H1 (cell line): ENCODE measurements around the gene CPXM2. TPM values are rescaled to one million over a fixed set of nuclear protein-coding genes. Genes with fewer than 3 reads are reported as not detected.

Experiments
- CTCF ChIA-PET: fragments of 300-600 bp; sonication (Branson Sonifier 250); formaldehyde crosslinking; loops from one replicate; lab custom pipeline; 2021; ENCODE audit not compliant: partially characterized antibody; lab: Charles Lee
- POLR2A ChIA-PET: fragments of 300-600 bp; sonication (Branson Sonifier 250); formaldehyde crosslinking; loops from one replicate; lab custom pipeline; 2021; ENCODE audit warnings: inconsistent platforms; ENCODE audit not compliant: partially characterized antibody; lab: Charles Lee
- DNase-seq, 2 experiments: peaks; one replicate each; pipeline versions ENCODE4 v3.0.0 to v3.0.0-alpha.2; 2010 to 2022; ENCODE audit warnings: low spot score in 2 of 2, low read depth in 1 of 2, mixed read lengths in 1 of 2
- FAIRE-seq: peaks from 2 replicates; lab custom pipeline; 2011; peaks lifted over from hg19 to GRCh38; lab: Jason Lieb, UNC
- H2AFZ ChIP-seq: 2 replicates; pipeline ENCODE4 v1.8.1; 2012; ENCODE audit warnings: low read length, inconsistent platforms
- H2AK5ac ChIP-seq: 2 replicates; pipeline ENCODE4 v1.6.1; 2013; ENCODE audit warnings: low read depth, low read length
- H2BK120ac ChIP-seq: replicated peaks from 2 replicates; pipeline ENCODE3; 2013; ENCODE audit warnings: low read depth, low read length, inconsistent platforms
- H2BK12ac ChIP-seq: 2 replicates; pipeline ENCODE4 v1.6.1; 2013; ENCODE audit warnings: low read depth, low read length
- H2BK15ac ChIP-seq: 2 replicates; pipeline ENCODE4 v1.6.1; 2013; ENCODE audit warnings: low read length
- H2BK20ac ChIP-seq: 2 replicates; pipeline ENCODE4 v1.6.1; 2013; ENCODE audit warnings: low read length
- H2BK5ac ChIP-seq: 2 replicates; pipeline ENCODE4 v1.6.1; 2013; ENCODE audit warnings: low read depth, low read length
- H3K14ac ChIP-seq: 2 replicates; pipeline ENCODE4 v1.6.1; 2013; ENCODE audit warnings: inconsistent platforms; ENCODE audit not compliant: insufficient read length
- H3K18ac ChIP-seq: 2 replicates; pipeline ENCODE4 v1.6.1; 2013; ENCODE audit warnings: low read length; ENCODE audit errors: extremely low read depth
- H3K23ac ChIP-seq: 2 replicates; pipeline ENCODE4 v1.6.1; 2013; ENCODE audit warnings: inconsistent platforms; ENCODE audit not compliant: insufficient read length
- H3K23me2 ChIP-seq: 2 replicates; pipeline ENCODE4 v1.6.1; 2013; ENCODE audit warnings: low read depth, low read length
- H3K27ac ChIP-seq: 2 replicates; pipeline ENCODE4 v1.6.1; 2011; ENCODE audit warnings: low read depth, low read length, inconsistent platforms
- H3K27me3 ChIP-seq, 4 experiments: replicated peaks in 1 of 4; 1 replicate in 1 of 4; 2 replicates in 3 of 4; pipeline versions ENCODE4 v1.6.1 to v1.8.1; 2011 to 2013; ENCODE audit warnings: low read length in 3 of 4, mild to moderate bottlenecking in 3 of 4, inconsistent platforms in 2 of 4, mixed read lengths in 2 of 4, moderate library complexity in 1 of 4; ENCODE audit not compliant: control insufficient read depth in 3 of 4, insufficient read depth in 3 of 4; ENCODE audit errors: extremely low read depth in 1 of 4
- H3K36me3 ChIP-seq, 4 experiments: 2 replicates each; pipeline versions ENCODE4 v1.6.1 to v1.8.1; 2011 to 2013; ENCODE audit warnings: mild to moderate bottlenecking in 4 of 4, low read length in 3 of 4, moderate library complexity in 2 of 4, control low read depth in 1 of 4, inconsistent platforms in 1 of 4; ENCODE audit not compliant: insufficient read depth in 4 of 4, control insufficient read depth in 2 of 4
- H3K4ac ChIP-seq: replicated peaks from 2 replicates; pipeline ENCODE3; 2013; ENCODE audit warnings: low read length, low read depth, mixed read lengths, inconsistent platforms; ENCODE audit not compliant: insufficient read length
- H3K4me1 ChIP-seq, 4 experiments: replicated peaks in 1 of 4; 1 replicate in 1 of 4; 2 replicates in 3 of 4; pipeline versions ENCODE4 v1.6.1 to v1.8.1; 2011 to 2013; ENCODE audit warnings: low read length in 3 of 4, inconsistent platforms in 2 of 4, mixed read lengths in 1 of 4; ENCODE audit not compliant: insufficient read depth in 4 of 4, control insufficient read depth in 3 of 4
- H3K4me2 ChIP-seq, 2 experiments: 2 replicates each; pipeline versions ENCODE4 v1.6.1 to v1.8.1; 2011 to 2013; ENCODE audit warnings: low read depth in 2 of 2, low read length in 2 of 2, control low read depth in 1 of 2, inconsistent platforms in 1 of 2, mild to moderate bottlenecking in 1 of 2; ENCODE audit not compliant: insufficient read depth in 1 of 2
- H3K4me3 ChIP-seq, 4 experiments: fragments of 200-600, 300-600 bp in 1 of 4; sonication (generic), shearing (Covaris generic), sonication (Bioruptor Twin) in 1 of 4; 2 replicates each; pipeline versions ENCODE4 v1.5.1 to v1.8.1; 2011 to 2016; ENCODE audit warnings: low read length in 4 of 4, low read depth in 3 of 4, control low read depth in 2 of 4, inconsistent platforms in 2 of 4, mild to moderate bottlenecking in 2 of 4, mixed read lengths in 1 of 4, moderate library complexity in 1 of 4; ENCODE audit not compliant: insufficient read depth in 2 of 4; ENCODE audit errors: extremely low read depth in 1 of 4
- H3K56ac ChIP-seq: replicated peaks from 2 replicates; pipeline ENCODE3; 2013; ENCODE audit warnings: low read depth, mild to moderate bottlenecking, mixed read lengths, low read length, inconsistent platforms; ENCODE audit not compliant: insufficient read length
- H3K79me1 ChIP-seq: 2 replicates; pipeline ENCODE4 v1.6.1; 2013; ENCODE audit warnings: low read depth, low read length, control low read depth
- H3K79me2 ChIP-seq, 2 experiments: 2 replicates each; pipeline versions ENCODE4 v1.6.1 to v1.8.1; 2012 to 2013; ENCODE audit warnings: low read length in 2 of 2, mild to moderate bottlenecking in 2 of 2, inconsistent platforms in 1 of 2; ENCODE audit not compliant: insufficient read depth in 2 of 2, control insufficient read depth in 1 of 2
- H3K9ac ChIP-seq, 4 experiments: replicated peaks in 1 of 4; 1 replicate in 1 of 4; 2 replicates in 3 of 4; pipeline versions ENCODE4 v1.6.1 to v1.8.1; 2011 to 2013; ENCODE audit warnings: low read depth in 3 of 4, low read length in 3 of 4, control low read depth in 2 of 4, mild to moderate bottlenecking in 2 of 4, moderate library complexity in 2 of 4, inconsistent platforms in 1 of 4; ENCODE audit errors: extremely low read depth in 1 of 4
- H3K9me3 ChIP-seq, 2 experiments: 2 replicates each; pipeline versions ENCODE4 v1.6.1 to v1.8.1; 2012 to 2013; ENCODE audit warnings: mild to moderate bottlenecking in 2 of 2, moderate library complexity in 2 of 2, control low read depth in 1 of 2, inconsistent platforms in 1 of 2, low read depth in 1 of 2, low read length in 1 of 2, mixed read lengths in 1 of 2; ENCODE audit not compliant: insufficient read depth in 2 of 2
- H4K20me1 ChIP-seq, 2 experiments: replicated peaks in 1 of 2; 2 replicates each; pipeline versions ENCODE3 to v1.8.1; 2011 to 2013; ENCODE audit warnings: inconsistent platforms in 2 of 2, low read length in 2 of 2, mild to moderate bottlenecking in 1 of 2; ENCODE audit not compliant: insufficient read depth in 2 of 2, control insufficient read depth in 1 of 2
- H4K5ac ChIP-seq: 2 replicates; pipeline ENCODE4 v1.6.1; 2013; ENCODE audit warnings: low read length, low read depth, mixed read lengths, inconsistent platforms; ENCODE audit not compliant: insufficient read length
- H4K8ac ChIP-seq: 2 replicates; pipeline ENCODE4 v1.8.0; 2013; ENCODE audit warnings: mild to moderate bottlenecking, moderate library complexity, low read length, inconsistent platforms; ENCODE audit not compliant: insufficient read depth; ENCODE audit errors: extremely low read depth
- H4K91ac ChIP-seq: replicated peaks from 2 replicates; pipeline ENCODE3; 2013; ENCODE audit warnings: low read length, mixed read lengths, inconsistent platforms; ENCODE audit not compliant: insufficient read length
- BRCA1 ChIP-seq: IDR thresholded peaks from 2 replicates; pipeline ENCODE4 v1.6.1; 2012; ENCODE audit warnings: low read depth, low read length, improper control_type of control experiment
- CEBPB ChIP-seq: IDR thresholded peaks from 2 replicates; pipeline ENCODE4 v1.6.1; 2012; ENCODE audit warnings: low read depth, low read length
- CREB1 ChIP-seq: IDR thresholded peaks from 2 replicates; pipeline ENCODE4 v1.6.1; 2012; ENCODE audit warnings: inconsistent platforms
- JUN ChIP-seq: IDR thresholded peaks from 2 replicates; pipeline ENCODE4 v1.6.1; 2011; ENCODE audit warnings: low read depth, mild to moderate bottlenecking, improper control_type of control experiment, low read length
- KDM1A ChIP-seq: fragments of 200-600, 300-600 bp; sonication (generic); IDR thresholded peaks from 2 replicates; pipeline ENCODE4 v1.7.1; 2016; ENCODE audit warnings: mild to moderate bottlenecking, low read length, borderline replicate concordance
- NRF1 ChIP-seq: IDR thresholded peaks from 2 replicates; pipeline ENCODE4 v1.6.1; 2011; ENCODE audit warnings: mild to moderate bottlenecking, low read depth, low read length, improper control_type of control experiment
- PHF8 ChIP-seq: fragments of 200-600 bp; sonication (generic); conservative IDR thresholded peaks from 2 replicates; pipeline ENCODE4 v1.7.1; 2012; ENCODE audit warnings: low read depth, mild to moderate bottlenecking, inconsistent platforms, low read length, moderate library complexity
- RAD21 ChIP-seq, 2 experiments: IDR thresholded peaks in 1 of 2; conservative IDR thresholded peaks in 1 of 2; 2 replicates each; pipeline ENCODE4 v1.6.1; 2011; ENCODE audit warnings: low read depth in 2 of 2, low read length in 2 of 2, improper control_type of control experiment in 1 of 2, inconsistent platforms in 1 of 2, mild to moderate bottlenecking in 1 of 2, moderate library complexity in 1 of 2
- SIN3A ChIP-seq, 2 experiments: IDR thresholded peaks in 1 of 2; conservative IDR thresholded peaks in 1 of 2; 2 replicates each; pipeline ENCODE4 v1.6.1; 2011 to 2012; ENCODE audit warnings: low read length in 2 of 2, improper control_type of control experiment in 1 of 2, low read depth in 1 of 2, mild to moderate bottlenecking in 1 of 2
- SP4 ChIP-seq: IDR thresholded peaks from 2 replicates; pipeline ENCODE4 v1.6.1; 2012; ENCODE audit warnings: low read length, inconsistent platforms
- WGBS, 2 experiments: shearing (Covaris generic) in 1 of 2; methylation state at CpG; one replicate each; pipeline versions ENCODE4 v1.1.6 to v1.1.7; 2013 to 2015; ENCODE audit warnings: low lambda C conversion rate in 2 of 2, mixed read lengths in 2 of 2, inconsistent platforms in 1 of 2, low coverage in 1 of 2, missing lambda C conversion rate in 1 of 2; ENCODE audit not compliant: insufficient replicate concordance in 2 of 2, insufficient coverage in 1 of 2, insufficient read length in 1 of 2; ENCODE audit errors: extremely low coverage in 1 of 2, missing lambda C conversion rate in 1 of 2; 5-methylcytosine and 5-hydroxymethylcytosine counted together
- polyA plus RNA-seq, 7 experiments: library from polyadenylated mRNA; depleted of rRNA in 3 of 7; stranded (reverse) in 5 of 7; unstranded in 2 of 7; fragments of >200 nt in 5 of 7; fragments of 200-250 nt in 2 of 7; gene quantifications; 1 replicate in 5 of 7; 2 replicates in 1 of 7; 4 replicates in 1 of 7; pipeline versions ENCODE4 v1.2.1 to v1.2.3, GENCODE V29; 2011 to 2013; ENCODE audit warnings: missing spikeins in 2 of 7, mixed read lengths in 2 of 7
- total RNA-seq: library from RNA; stranded (reverse); fragmentation: NEBNext Ultra II Directional; extraction: Animal tissue kit (Norgen Biotek cat#: 25700); gene quantifications from 2 replicates; pipeline ENCODE4 v1.2.1, GENCODE V29; 2021
- TF ChIP-seq, protein P1 (sequence below): IDR thresholded peaks from 2 replicates; pipeline ENCODE4 v1.6.1; 2011; ENCODE audit warnings: low read depth, mild to moderate bottlenecking, low read length; ENCODE audit not compliant: insufficient read depth
- TF ChIP-seq, protein P2 (sequence below): IDR thresholded peaks from 2 replicates; pipeline ENCODE4 v1.6.1; 2011; ENCODE audit warnings: low read length, improper control_type of control experiment

The CPXM2 gene
- total and polyA plus RNA-seq, 2 of the 8 experiments (the other 6 are each of a cell fraction or from before 2014, with no cell fraction given): 2.4 to 2.9 TPM

DNA sequence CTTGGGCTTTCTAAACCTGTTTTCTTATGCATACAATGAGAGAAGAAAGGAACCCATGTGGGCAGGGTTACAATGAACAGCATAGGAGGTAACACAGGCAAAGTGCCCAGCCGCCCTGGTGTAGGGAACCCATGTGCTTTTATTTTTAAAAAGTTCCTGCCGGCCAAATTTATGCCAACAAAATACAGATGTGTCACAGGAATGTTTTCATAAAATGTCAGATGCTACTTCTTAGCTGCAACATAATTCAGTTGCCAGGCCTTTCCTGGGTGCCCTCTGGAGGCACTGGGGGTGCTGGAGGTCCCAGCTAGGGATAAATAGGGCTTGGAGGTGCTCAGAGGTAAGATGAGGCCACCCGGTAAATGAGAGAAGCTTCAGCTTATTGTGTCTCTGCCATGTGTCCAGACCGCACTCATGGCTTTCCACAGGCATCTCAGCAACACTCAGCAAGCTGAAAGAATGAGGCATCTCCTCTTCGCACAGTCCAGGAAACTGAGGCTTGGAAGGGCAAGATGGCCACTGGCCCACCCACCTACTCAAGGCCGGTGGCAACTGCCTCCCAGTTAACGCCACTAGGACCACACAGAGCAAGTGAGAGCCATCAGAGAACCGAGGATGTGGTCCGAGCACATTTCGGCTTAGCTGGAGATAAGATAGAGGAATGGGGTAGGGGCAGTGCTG is 58.3 kb downstream of the CPXM2 start:
- no peak overlapping the region for H3K4me3 ChIP-seq
- H4K5ac ChIP-seq: no peak overlapping the region
- H3K23ac ChIP-seq: no peak overlapping the region
- no peaks in the 10 kb centered on the region for H3K9me3 ChIP-seq
- TF ChIP-seq, protein P1, sequence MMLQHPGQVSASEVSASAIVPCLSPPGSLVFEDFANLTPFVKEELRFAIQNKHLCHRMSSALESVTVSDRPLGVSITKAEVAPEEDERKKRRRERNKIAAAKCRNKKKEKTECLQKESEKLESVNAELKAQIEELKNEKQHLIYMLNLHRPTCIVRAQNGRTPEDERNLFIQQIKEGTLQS: no peak
- no peak for TF ChIP-seq KDM1A
- TF ChIP-seq CEBPB: no peak
- no peak for TF ChIP-seq RAD21 (IDR thresholded peaks at IDR 0.05 in 1 of 2, conservative IDR thresholded peaks at IDR 0.05 in 1 of 2; ENCODE audit: low read depth in 2 of 2, low read length in 2 of 2)
- TF ChIP-seq, protein P2, sequence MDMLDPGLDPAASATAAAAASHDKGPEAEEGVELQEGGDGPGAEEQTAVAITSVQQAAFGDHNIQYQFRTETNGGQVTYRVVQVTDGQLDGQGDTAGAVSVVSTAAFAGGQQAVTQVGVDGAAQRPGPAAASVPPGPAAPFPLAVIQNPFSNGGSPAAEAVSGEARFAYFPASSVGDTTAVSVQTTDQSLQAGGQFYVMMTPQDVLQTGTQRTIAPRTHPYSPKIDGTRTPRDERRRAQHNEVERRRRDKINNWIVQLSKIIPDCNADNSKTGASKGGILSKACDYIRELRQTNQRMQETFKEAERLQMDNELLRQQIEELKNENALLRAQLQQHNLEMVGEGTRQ: no peak
- no peak for TF ChIP-seq BRCA1
- no peak for TF ChIP-seq CREB1
- TF ChIP-seq PHF8: no peak
- no peak for TF ChIP-seq SIN3A (conservative IDR thresholded peaks at IDR 0.05 in 1 of 2, IDR thresholded peaks at IDR 0.05 in 1 of 2; ENCODE audit: low read depth in 1 of 2, low read length in 2 of 2)
- no peak for TF ChIP-seq SP4
- TF ChIP-seq JUN: no peak
- no peak for TF ChIP-seq NRF1
- H3K14ac ChIP-seq: no peak overlapping the region
- H3K56ac ChIP-seq: no peak overlapping the region
- H2BK20ac ChIP-seq: no peak overlapping the region
- H3K79me2 ChIP-seq: no peaks in the 10 kb centered on the region
- WGBS, 2 experiments: 88% methylated on average over 10 of the region's 10 CpGs; no CpG with 5 or more reads in 1 of the 2 experiments
- H3K18ac ChIP-seq: no peak overlapping the region
- CTCF ChIA-PET: no interaction called here
- H3K27me3 ChIP-seq: no peaks in the 10 kb centered on the region
- no peak overlapping the region for H2BK5ac ChIP-seq
- no peak overlapping the region for H4K91ac ChIP-seq
- DNase-seq (no peak), FAIRE-seq (no peak)
- no peak overlapping the region for H2AK5ac ChIP-seq
- H3K9ac ChIP-seq: no peak overlapping the region
- no peak overlapping the region for H2BK15ac ChIP-seq
- no peak overlapping the region for H2BK12ac ChIP-seq
- no peaks in the 10 kb centered on the region for H3K23me2 ChIP-seq
- H3K27ac ChIP-seq: no peak overlapping the region
- no peak overlapping the region for H2BK120ac ChIP-seq
- no peaks in the 10 kb centered on the region for H3K79me1 ChIP-seq
- POLR2A ChIA-PET: no interaction called here
- H3K36me3 ChIP-seq: no peaks in the 10 kb centered on the region
- H3K4ac ChIP-seq: no peak overlapping the region
- no peak overlapping the region for H4K8ac ChIP-seq
- H4K20me1 ChIP-seq: no peaks in the 10 kb centered on the region
- H2AFZ ChIP-seq: no peak overlapping the region
- no peak overlapping the region for H3K4me2 ChIP-seq
- peaks cover 0 to 4% (median 0%) of the 10 kb centered on the region in 4 experiments; a peak in 1 of 7 replicates for H3K4me1 ChIP-seq
